NCI-H1436 (cell line): ENCODE data around the gene ZNF75A.

Source experiments
- DNase-seq: peaks from one replicate; lab custom pipeline; 2025; lab: John Stamatoyannopoulos, UW

Gene ZNF75A

DNA sequence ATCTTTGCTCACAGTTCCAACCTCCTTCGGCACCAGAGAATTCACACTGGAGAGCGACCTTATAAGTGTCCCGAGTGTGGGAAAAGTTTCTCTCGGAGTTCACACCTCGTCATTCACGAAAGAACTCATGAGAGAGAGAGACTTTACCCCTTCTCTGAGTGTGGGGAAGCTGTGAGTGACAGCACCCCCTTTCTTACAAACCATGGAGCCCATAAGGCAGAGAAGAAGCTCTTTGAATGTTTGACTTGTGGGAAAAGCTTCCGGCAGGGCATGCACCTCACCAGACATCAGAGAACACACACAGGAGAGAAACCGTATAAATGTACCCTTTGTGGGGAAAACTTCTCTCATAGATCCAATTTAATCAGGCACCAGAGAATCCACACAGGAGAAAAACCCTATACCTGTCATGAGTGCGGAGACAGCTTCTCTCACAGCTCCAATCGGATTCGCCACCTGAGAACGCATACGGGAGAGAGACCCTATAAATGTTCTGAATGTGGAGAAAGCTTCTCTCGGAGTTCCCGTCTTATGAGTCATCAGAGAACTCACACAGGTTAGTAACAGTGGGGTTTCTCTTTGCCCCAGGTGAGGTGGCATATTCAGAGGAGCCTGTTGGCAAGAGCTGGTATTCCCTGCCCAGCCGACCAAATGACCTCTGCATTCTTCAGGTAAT is 15.2 kb upstream of the ZNF75A start:
- no peak for DNase-seq

DNA sequence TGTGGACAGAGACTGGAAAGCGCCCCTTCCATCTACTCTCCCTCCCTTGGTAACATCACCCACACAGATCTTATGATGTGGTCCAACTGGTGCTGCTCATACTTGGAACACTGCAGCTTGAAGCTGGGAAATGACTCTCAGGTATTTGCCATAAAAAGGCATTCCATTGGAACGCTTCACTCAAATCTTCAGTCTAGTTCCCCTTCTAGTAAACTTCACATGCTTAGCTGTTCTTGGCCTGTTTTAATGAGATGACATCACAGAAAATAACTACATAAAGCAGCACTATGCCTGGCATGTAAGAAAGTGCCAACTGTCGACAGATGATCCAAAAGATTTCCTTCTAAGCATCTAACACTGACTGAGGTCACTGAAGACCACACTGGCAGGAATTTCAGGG is 12.7 kb upstream of the ZNF75A start:
- no peak for DNase-seq

DNA sequence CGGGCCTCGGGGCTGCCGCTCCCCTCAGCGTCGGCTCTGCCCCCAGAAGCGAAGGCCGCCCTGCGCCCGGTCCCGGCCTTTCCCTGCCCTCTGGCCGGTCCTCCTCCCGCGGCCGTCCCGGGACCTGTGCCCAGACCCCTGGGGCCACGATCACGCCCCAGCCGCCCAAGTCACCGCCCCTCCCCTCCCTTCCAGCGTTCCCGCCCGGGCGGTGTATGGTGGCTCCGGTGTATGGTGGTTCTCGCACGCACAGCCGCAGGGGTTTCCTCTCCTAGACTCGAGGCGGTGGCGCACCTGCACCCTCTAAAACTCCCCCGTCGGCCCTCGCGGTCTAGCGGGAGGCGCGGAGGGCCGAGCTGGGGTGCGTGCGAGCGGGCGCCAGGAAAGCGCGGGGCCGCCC is 10.1 kb upstream of the ZNF75A start:
- no peak for DNase-seq

DNA sequence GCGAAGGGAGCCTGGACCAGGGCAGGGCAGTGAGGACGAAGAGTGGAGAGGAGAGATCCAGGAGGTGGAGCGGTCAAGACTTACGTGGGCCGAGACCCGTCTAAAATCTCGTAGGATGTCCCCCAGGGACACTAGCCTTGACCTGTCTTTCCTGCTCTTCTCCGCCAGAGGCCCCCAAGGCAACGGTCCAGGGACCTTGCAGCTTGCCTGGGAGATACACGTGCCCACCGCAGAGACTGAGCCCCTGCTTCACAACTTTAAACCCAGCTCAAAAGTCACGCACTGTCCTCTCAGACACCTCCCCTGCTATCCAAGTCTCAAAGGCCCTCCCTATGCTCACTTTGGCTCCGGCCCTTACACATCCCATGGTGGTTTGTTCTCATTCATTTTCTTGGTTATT is 9.5 kb upstream of the ZNF75A start:
- no peak for DNase-seq

DNA sequence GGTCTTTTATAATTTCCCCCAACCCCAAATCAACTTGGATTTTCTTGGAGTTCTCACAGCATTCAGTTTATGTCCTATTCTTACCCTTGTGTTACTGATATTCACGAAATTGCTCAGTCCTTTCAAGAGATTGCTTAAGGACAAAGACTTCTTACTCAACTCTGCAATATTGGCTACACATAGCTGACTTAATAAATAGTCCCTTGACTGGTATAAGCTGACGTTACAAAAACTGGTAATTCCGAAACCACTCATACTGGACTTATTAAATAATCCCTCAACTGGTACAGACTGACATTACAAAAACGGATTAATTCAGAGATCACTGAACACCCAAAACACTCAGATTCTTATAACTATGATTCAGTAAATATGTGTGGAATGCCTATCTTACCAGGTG is 927 bp upstream of the ZNF75A start:
- DNase-seq: no peak

DNA sequence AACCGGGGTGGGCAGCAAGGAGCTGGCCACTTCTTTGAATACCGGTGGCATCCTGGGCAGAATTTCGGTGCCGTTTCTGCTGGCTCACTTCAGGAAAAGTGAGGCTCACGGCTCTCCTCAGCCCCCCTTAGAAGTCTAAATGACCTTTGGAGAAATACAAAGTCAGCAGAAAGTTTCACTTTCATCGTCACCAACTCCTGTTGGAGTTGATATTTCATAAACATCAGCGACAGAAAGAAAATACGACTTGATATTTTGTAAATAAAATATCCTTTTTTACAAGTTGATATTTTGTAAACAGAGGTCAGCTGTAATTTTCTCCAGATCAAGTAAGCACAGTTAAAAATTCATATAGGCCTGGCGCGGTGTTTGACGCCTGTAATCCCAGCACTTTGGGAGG is 781 bp downstream of the ZNF75A start:
- no peak for DNase-seq

DNA sequence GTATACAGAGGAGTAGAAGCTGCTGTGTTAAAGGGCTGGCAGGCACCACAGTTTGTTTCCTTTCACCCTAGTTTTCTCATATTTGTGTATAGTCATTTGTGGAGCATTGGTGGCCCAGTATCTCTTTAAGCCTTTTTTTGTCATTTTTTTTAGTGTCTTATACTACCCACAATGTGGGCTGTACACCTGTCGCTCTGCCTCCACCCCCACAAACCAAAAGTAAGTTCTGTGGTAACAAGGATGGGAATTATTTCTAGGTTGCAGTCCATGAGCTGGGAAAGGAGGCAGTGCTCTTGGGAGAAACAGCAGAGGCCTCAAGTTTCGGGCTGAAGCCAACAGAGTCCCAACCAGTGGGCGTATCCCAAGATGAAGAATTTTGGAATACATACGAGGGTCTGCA is 6.2 kb downstream of the ZNF75A start:
- DNase-seq: no peak

DNA sequence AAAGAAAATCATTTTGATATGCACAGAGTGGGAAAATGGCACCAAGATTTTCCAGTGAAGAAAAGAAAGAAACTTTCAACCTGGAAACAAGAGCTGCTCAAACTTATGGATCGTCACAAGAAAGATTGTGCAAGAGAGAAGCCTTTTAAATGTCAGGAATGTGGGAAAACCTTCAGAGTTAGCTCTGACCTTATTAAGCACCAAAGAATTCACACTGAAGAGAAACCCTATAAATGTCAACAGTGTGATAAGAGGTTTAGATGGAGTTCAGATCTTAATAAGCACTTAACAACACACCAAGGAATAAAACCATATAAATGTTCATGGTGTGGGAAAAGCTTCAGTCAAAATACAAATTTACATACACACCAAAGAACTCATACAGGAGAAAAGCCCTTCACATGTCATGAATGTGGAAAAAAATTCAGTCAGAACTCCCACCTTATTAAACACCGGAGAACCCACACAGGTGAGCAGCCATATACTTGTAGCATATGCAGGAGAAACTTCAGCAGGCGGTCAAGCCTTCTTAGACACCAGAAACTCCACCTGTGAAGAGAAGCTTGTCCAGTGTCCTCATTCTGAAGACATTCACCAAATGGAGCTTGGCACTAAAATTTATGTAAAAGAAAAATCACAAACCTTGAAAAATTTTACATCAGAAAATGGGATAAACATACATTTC is 12.2 kb downstream of the ZNF75A start:
- no peak for DNase-seq

DNA sequence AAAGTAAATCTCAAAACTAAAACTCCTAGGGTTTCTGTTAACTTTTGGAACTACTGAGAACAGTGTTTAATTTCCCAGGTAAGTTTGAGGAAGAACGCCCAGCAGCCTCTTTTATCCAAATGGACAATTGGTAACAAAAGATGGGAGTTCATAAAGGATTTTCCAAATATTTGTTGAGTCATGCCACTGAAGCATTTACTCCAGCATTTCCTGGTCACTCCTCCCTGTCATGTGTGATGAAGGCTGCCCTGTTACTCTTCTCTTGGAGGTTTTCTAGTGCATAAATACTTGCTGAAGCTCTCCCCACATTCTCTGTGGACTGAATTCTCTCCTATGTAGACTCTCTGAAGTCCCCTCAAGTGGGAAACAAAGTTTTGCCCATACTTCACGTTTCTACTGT is 16.5 kb downstream of the ZNF75A start:
- DNase-seq: no peak

DNA sequence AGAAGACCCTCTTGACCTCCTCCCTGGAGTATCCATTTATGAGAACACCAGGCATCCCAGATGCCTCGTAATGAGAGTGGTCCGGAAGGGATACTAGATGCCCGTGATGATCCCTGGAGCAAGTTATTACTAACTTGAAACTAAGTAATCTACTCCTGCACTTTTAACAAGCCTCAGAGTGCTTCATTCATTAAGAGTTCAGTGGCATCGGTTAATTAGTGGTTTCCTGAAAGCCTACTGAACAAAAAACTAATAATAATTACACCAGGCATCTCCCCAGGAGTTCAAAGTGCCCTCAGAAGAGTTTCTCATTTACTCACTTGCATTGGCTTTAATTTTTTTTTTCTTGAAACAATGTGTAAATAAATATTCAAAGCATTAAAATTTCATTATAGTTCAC is 22.2 kb downstream of the ZNF75A start:
- DNase-seq: no peak

DNA sequence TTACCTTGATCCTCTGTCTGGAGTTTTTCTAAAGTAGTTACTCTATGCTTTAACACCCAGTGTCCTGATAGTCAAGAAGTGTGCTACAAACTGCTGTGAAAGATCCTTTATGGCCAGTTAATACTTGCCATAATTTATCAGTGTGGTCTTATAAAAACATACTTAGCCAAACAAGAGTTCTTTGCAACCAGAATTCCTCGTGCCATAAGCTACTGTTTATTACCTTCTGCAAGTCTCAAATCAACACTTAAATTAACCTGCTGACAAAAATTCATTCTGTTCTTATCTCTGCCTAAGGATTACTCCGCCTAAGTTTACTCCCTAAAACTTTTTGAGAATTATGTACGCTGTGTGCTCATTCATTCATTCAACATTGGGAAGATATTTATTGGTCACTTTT is 22.8 kb downstream of the ZNF75A start:
- DNase-seq: no peak

DNA sequence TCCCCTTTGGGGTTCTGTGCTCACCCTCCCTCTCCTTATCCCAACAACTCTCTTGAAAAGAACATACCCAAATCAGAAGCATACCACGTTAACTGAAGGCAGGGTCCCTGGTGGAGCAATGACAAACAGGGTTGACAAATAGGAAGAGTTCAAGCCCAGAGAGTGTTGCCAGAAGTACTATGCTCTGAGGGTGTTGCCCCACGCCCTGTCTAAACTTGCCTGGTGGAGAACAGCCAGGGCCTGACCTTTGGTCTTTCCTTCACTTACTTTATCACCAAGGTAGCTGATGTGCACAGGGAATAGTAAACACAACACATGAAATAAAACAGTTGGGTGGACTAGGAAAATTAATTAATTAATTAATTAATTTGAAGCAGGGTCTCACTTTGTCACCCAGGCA is 23.3 kb downstream of the ZNF75A start:
- no peak for DNase-seq

DNA sequence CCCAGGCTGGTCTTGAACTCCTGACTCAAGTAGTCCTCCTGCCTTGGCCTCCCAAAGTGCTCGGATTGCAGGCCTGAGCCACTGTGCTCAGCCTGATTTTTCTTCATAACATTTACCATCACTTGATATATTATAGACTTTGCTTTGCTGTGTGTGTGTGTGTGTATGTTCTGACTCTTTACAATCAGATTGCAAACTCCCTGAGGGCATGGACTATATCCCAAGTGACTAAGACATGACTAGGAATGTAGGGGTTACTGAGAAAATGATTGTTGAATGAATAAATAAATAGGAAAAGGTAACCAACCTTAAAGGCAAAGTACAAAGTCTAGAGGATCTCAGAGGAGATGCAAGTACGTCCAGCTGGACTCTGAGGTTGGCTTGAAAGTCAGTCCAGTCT is 40.7 kb downstream of the ZNF75A start:
- no peak for DNase-seq

DNA sequence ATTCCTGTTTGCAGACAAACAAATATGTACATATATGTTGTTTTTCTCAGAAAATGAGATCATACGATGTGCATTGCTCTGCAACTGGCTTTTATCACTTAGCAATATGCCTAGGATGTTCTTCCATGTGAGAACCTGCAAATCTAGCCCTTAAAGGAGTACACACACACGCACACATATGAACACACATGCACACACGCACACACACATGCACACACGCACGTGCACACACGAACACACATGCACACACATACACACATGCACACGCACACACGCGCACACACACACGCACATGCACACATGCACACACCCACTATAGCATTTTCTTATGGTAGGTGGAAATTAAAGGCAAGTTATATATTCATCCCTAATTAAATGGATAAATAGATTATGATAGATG is 42.3 kb downstream of the ZNF75A start:
- DNase-seq: no peak

DNA sequence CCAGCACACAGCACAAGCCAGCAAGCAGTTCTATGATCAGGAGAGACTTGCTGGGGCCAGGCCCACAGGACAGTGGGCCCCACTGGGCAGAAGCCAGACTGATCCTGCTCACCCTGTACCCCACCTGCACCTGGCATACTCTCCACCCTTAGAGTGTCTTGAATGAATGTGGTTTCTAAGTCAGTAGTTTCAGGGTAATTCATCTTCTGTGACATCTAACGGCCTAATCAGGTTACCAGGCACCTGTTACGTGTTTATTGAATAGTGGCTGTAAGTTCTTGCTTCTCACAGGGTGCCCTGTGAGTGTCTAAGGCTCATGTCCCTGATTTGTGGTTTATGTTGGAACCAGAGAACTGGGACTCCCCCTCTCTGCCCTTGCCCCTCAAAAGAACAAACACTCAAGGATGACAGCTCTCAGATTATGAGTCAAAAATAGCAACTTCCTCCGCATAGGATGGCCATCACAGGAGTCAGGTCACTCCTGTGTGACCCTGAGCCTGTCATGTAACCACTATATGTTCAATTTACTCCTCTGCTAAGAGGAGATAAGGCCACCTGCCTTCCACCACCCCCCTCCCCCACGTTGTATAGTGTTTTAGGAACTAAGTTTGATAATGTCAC is 43.4 kb downstream of the ZNF75A start:
- no peak for DNase-seq

DNA sequence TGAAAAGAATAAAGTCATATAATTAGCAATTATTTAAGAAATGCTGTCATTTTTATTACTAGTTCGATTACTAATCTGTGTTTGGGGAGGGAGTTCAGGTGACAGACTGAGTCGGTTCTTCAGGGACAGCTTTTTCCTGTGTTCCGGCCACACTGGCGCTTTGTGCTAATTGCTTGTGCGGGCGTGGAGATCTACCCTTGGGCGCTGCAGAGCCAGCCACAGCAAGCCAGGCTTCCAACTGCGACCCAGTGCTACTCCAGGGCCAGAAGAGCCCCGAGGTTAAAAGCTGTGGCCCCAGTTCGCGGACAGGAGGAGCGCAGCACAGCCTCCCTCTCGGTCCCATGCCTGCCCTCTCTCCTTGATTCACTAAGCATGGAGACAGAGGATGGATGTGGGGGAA is 43.9 kb downstream of the ZNF75A start:
- DNase-seq: no peak

DNA sequence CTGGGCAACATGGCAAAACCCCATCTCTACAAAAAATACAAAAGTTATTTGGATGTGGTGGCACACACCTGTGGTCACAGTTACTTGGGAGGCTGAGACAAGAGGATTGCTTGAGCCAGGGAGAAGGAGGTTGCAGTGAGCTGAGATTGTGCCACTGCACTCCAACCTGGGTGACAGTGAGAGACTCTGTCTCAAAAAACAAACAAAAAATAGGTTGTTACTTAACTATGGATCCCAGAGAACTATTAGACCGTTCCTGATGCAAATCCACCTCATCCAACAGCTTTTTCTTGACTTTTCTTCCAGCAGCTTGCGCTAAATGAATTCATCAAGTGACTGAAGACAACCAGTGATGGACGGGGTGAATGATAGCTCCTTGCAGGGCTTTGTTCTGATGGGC is 50.3 kb downstream of the ZNF75A start, which contains the start of gene OR2C1:
Gene OR2C1 (plus strand): TSS at position 301 of the 400 bp plus-strand sequence. CDS start 52 bp downstream, at position 353.
- DNase-seq: no peak

DNA sequence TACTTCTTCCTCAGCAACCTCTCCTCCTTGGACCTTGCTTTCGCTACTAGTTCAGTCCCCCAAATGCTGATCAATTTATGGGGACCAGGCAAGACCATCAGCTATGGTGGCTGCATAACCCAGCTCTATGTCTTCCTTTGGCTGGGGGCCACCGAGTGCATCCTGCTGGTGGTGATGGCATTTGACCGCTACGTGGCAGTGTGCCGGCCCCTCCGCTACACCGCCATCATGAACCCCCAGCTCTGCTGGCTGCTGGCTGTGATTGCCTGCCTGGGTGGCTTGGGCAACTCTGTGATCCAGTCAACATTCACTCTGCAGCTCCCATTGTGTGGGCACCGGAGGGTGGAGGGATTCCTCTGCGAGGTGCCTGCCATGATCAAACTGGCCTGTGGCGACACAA is 50.8 kb downstream of the ZNF75A start:
- DNase-seq: no peak

DNA sequence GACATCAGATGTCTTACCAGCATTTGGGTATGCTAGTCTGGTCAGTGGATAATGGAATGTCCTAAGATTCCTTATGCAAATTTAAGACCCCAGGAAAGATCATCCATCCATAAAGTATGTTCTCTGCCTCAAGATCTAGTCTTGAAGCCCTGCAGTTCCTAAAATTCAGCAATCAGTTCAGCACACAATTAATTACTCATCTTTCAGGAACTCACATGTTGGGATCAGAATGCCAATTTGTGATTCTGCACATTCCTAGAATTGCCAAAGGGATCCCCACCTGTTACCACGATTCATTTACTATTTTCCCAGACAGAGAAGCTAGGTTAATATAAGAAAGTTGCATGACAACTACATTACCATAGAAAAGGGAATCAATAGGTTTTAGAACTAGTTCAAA is 53.6 kb downstream of the ZNF75A start:
- DNase-seq: no peak

DNA sequence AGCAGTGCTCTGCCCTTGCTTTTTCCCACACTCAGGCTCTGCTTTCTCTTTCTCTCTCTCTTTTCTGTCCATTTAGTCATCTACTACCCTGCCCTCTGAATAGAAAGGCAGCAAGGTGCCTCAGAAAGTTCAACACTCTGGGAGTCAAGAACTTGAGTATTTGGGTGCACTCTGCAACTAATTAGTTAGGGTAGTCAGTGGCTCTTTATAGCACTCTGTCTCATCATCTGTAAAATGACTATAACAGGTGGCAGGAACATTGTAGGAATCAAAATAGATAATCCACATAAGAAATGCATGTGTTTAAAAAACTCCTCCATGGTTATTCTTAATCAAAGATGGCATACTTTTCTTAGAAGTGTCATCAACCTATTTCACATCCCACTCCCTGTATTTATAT is 57.6 kb downstream of the ZNF75A start:
- DNase-seq: no peak

DNA sequence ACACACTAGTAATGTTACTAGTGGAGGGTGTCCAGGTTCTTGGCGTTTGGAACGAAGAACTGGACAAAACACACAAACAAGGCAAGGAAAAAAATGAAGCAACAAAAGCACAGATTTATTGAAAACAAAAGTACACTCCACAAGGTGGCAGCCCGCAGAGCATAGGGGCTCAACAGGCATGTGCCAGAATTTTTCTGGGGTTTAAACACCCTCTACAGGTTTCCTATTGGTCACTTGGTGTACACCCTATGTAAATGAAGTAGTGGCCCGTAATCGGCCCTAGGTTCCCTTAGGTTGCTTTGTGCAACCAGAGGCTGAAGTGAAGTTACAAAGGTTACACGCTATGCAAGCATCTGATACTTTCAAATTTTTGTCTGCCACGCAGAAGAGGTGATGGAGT is 58.5 kb downstream of the ZNF75A start:
- no peak for DNase-seq

DNA sequence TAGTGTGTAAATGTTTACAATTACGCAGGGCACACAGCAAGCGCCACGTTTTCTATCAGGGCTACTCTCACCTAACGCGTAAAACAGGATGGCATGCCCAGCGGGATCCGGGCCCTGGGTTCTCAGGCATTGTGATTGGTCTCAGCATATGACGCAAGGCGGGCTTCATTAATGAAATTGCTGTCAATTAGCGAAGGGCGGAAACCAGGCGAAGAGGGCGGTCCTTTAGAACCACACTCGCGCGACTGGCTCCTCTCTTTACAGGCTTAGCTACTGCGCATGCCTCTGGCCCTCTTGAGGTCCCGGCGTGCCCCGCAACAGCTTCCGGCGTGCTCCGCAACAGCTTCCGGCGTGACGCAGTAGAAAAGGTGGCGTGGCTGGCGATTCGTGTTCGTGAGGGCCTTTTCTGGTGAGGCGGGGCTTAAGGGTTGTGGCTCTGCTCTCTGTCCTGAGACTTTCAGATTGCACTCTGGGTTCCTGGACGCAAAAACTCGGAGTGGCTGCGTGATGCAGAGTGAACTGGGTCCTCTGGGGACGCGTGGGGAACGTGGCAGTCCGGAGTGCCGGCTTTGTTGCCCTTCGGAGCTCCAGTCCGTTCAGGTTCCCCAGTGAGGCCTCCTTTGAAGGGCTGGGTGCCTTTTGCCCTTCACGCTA is 59.6 kb downstream of the ZNF75A start:
- DNase-seq: peak; percentile 91
